HCT116 (cell line): ENCODE data around the gene ZNF18. TPM values are rescaled to one million over a fixed set of nuclear protein-coding genes. Genes with fewer than 3 reads are reported as not detected.
A peak's percentile ranks its signal among the peaks of the same experiment; 100 is the strongest.

Source experiments
- ATAC-seq: fragments of 200-7000 bp; cut with Tn5 transposase; 2 replicates; pipeline ENCODE4 v1.9.1; 2020; ENCODE audit warnings: mild to moderate bottlenecking, moderate library complexity
- BruUV-seq: library from RNA; stranded (reverse); fragments of 400-500 nt; replicated peaks from 2 replicates; lab custom pipeline; 2021; lab: Mats Ljungman, UMichigan
- CTCF ChIA-PET: fragments of 300-600 bp; sonication (Branson Sonifier 250); formaldehyde crosslinking; loops from one replicate; lab custom pipeline; 2021; ENCODE audit warnings: antibody characterized with exemption; lab: Charles Lee
- POLR2A ChIA-PET: fragments of 300-600, 350-600 bp; sonication (Branson Sonifier 250); formaldehyde crosslinking; loops from one replicate; lab custom pipeline; 2021; ENCODE audit warnings: antibody characterized with exemption; lab: Charles Lee
- RAD21 ChIA-PET, 2 experiments: fragments of 300-600 bp; sonication (Branson Sonifier 250); formaldehyde crosslinking; loops; one replicate each; lab custom pipeline; 2023; ENCODE audit warnings: low total read pairs in 2 of 2; ENCODE audit not compliant: uncharacterized antibody in 2 of 2, unreplicated experiment in 2 of 2, low non-redundant PET in 1 of 2; lab: Charles Lee
- DNase-seq: peaks from one replicate; pipeline ENCODE4 v3.0.0-alpha.2; 2010; ENCODE audit warnings: low read depth, low spot score
- H2AFZ ChIP-seq: fragments of 200-600 bp; shearing (Covaris generic), sonication (generic); 2 replicates; pipeline ENCODE4 v1.6.1; 2017; ENCODE audit warnings: low read depth, mixed run types, mixed read lengths, antibody characterized with exemption, low read length; ENCODE audit not compliant: poor library complexity, severe bottlenecking
- H3K27ac ChIP-seq: 2 replicates; pipeline ENCODE4 v1.5.1; 2012; ENCODE audit warnings: low read depth, low read length
- H3K27me3 ChIP-seq: fragments of 200-600 bp; sonication (generic); 2 replicates; pipeline ENCODE4 v1.6.1; 2016; ENCODE audit warnings: mixed run types, low read length, mixed read lengths; ENCODE audit not compliant: insufficient read depth
- H3K36me3 ChIP-seq, 2 experiments: fragments of 200-500 bp in 1 of 2; fragments of 200-600 bp in 1 of 2; sonication (Bioruptor generic) in 1 of 2; sonication (generic) in 1 of 2; 2 replicates each; pipeline versions ENCODE4 v1.5.1 to v1.6.1; 2014 to 2016; ENCODE audit warnings: low read length in 2 of 2, inconsistent platforms in 1 of 2, mixed read lengths in 1 of 2, mixed run types in 1 of 2; ENCODE audit not compliant: insufficient read depth in 2 of 2, control insufficient read depth in 1 of 2
- H3K4me1 ChIP-seq, 2 experiments: fragments of 200-600 bp in 1 of 2; sonication (generic) in 1 of 2; 2 replicates each; pipeline versions ENCODE4 v1.5.1 to v1.6.1; 2012 to 2017; ENCODE audit warnings: low read length in 2 of 2, inconsistent platforms in 1 of 2, mild to moderate bottlenecking in 1 of 2, mixed read lengths in 1 of 2, mixed run types in 1 of 2, moderate library complexity in 1 of 2; ENCODE audit not compliant: insufficient read depth in 2 of 2, control insufficient read depth in 1 of 2
- H3K4me2 ChIP-seq: fragments of 200-600 bp; sonication (generic); 2 replicates; pipeline ENCODE4 v1.6.1; 2017; ENCODE audit warnings: mixed run types, low read length, mixed read lengths
- H3K4me3 ChIP-seq, 2 experiments: fragments of 200-600 bp in 1 of 2; sonication (generic) in 1 of 2; replicated peaks in 1 of 2; 2 replicates each; pipeline ENCODE4 v1.5.1; 2011 to 2016; ENCODE audit warnings: low read length in 2 of 2, control low read depth in 1 of 2, low read depth in 1 of 2, mild to moderate bottlenecking in 1 of 2, mixed read lengths in 1 of 2, mixed run types in 1 of 2
- H3K79me2 ChIP-seq: fragments of 200-600 bp; sonication (generic); 2 replicates; pipeline ENCODE4 v1.6.1; 2017; ENCODE audit warnings: mild to moderate bottlenecking, mixed run types, low read length, moderate library complexity, mixed read lengths; ENCODE audit not compliant: insufficient read depth
- H3K9ac ChIP-seq: fragments of 200-600 bp; sonication (generic); 2 replicates; pipeline ENCODE4 v1.6.1; 2016; ENCODE audit warnings: low read length, mixed read lengths
- H3K9me2 ChIP-seq: fragments of 200-600 bp; sonication (generic), shearing (Covaris generic); 2 replicates; pipeline ENCODE4 v1.6.1; 2017; ENCODE audit warnings: mixed run types, mild to moderate bottlenecking, moderate library complexity; ENCODE audit not compliant: insufficient read depth
- H3K9me3 ChIP-seq, 2 experiments: fragments of 200-500 bp in 1 of 2; fragments of 200-600 bp in 1 of 2; sonication (Bioruptor generic) in 1 of 2; sonication (generic) in 1 of 2; 2 replicates each; pipeline ENCODE4 v1.6.1; 2014 to 2017; ENCODE audit warnings: low read length in 2 of 2, mixed read lengths in 2 of 2, inconsistent platforms in 1 of 2, low read depth in 1 of 2, mild to moderate bottlenecking in 1 of 2, mixed run types in 1 of 2, moderate library complexity in 1 of 2; ENCODE audit not compliant: control insufficient read depth in 1 of 2, insufficient read depth in 1 of 2
- H4K20me1 ChIP-seq: fragments of 200-600 bp; sonication (generic), shearing (Covaris generic); 2 replicates; pipeline ENCODE4 v1.6.1; 2017; ENCODE audit warnings: mixed run types, mild to moderate bottlenecking, moderate library complexity; ENCODE audit not compliant: insufficient read depth
- CBX3 ChIP-seq: IDR thresholded peaks from 2 replicates; pipeline ENCODE4 v1.6.1; 2012; ENCODE audit warnings: low read depth
- CEBPB ChIP-seq: IDR thresholded peaks from 2 replicates; pipeline ENCODE4 v1.6.1; 2012; ENCODE audit warnings: low read depth
- ELF1 ChIP-seq: IDR thresholded peaks from 2 replicates; pipeline ENCODE4 v1.6.1; 2012; ENCODE audit warnings: low read depth, borderline replicate concordance
- EZH2phosphoT487 ChIP-seq: fragments of 200-600 bp; IDR thresholded peaks from 2 replicates; pipeline ENCODE4 v1.6.1; 2018; ENCODE audit warnings: antibody characterized with exemption, borderline replicate concordance
- FOSL1 ChIP-seq: IDR thresholded peaks from 2 replicates; pipeline ENCODE4 v1.6.1; 2012; ENCODE audit warnings: low read depth
- JUND ChIP-seq: IDR thresholded peaks from 2 replicates; pipeline ENCODE4 v1.6.1; 2012
- RAD21 ChIP-seq: IDR thresholded peaks from 2 replicates; pipeline ENCODE4 v1.6.1; 2012; ENCODE audit warnings: low read depth, mild to moderate bottlenecking
- SIN3A ChIP-seq: IDR thresholded peaks from 2 replicates; pipeline ENCODE4 v1.6.1; 2012; ENCODE audit warnings: low read depth
- SRF ChIP-seq: IDR thresholded peaks from 2 replicates; pipeline ENCODE4 v1.6.1; 2012; ENCODE audit warnings: low read depth
- TCF7L2 ChIP-seq: IDR thresholded peaks from 2 replicates; pipeline ENCODE4 v1.7.0; 2011; ENCODE audit warnings: borderline replicate concordance, inconsistent platforms; ENCODE audit not compliant: insufficient read depth, insufficient read length; ENCODE audit errors: extremely low read depth
- YY1 ChIP-seq: IDR thresholded peaks from 2 replicates; pipeline ENCODE4 v1.6.1; 2011; ENCODE audit warnings: low read length, low read depth, moderate library complexity, mild to moderate bottlenecking; ENCODE audit not compliant: insufficient replicate concordance; ENCODE audit errors: extremely low read depth
- ZFX ChIP-seq: fragments of 450-650 bp; IDR thresholded peaks from 2 replicates; pipeline ENCODE4 v1.6.1; 2017
- intact Hi-C: fragments of 100-400 bp; cut with micrococcal nuclease; formaldehyde crosslinking; loops from 2 replicates; pipeline ENCODE4 v1.10.0; 2022
- total RNA-seq: library from RNA; stranded (reverse); gene quantifications from one replicate; pipeline ENCODE4 v1.2.1, GENCODE V29; 2021; ENCODE audit not compliant: unreplicated experiment
- TF ChIP-seq, protein P1 (sequence below), 3 experiments: fragments of 200-600 bp in 1 of 3; sonication (generic) in 1 of 3; IDR thresholded peaks in 2 of 3; conservative IDR thresholded peaks in 1 of 3; 2 replicates each; pipeline ENCODE4 v1.5.1; 2012 to 2017; ENCODE audit warnings: low read depth in 2 of 3, low read length in 2 of 3, antibody characterized with exemption in 1 of 3, borderline replicate concordance in 1 of 3, control low read depth in 1 of 3, mild to moderate bottlenecking in 1 of 3, mixed read lengths in 1 of 3, mixed run types in 1 of 3, moderate library complexity in 1 of 3; ENCODE audit not compliant: insufficient read depth in 1 of 3

ZNF18 gene
- total RNA-seq, 1 experiment from 2014 or later: 6.2 TPM

DNA sequence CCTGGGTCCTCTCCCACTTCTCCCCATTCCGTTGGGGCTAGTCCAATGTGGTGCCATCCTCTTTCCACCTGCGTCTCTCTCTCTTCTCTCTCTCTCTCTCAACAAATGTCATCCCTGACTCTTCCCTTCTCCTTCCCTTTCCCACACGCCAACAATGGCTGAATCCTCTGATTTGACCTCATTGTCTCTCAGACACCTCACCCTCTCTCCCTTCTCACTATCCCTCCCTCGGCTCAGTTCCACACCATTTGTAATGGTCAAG, 628 bp upstream of the ZNF18 start:
- no peaks in the 10 kb centered on the region for H4K20me1 ChIP-seq
- DNase-seq (no peak), ATAC-seq (no peak)
- intact Hi-C loops: loop anchor here (2.0 kb wide), 1 partner anchor 23 kb away; the partner anchor contains the start of gene MAP2K4
- POLR2A ChIA-PET: interaction anchor here (1.0 to 2.3 kb wide), 7 partner anchors 11 to 99 kb away, joined by 3 to 19 read pairs (median 4); partner anchors contain the start of gene MAP2K4
- H2AFZ ChIP-seq: no peak overlapping the region
- H3K27ac ChIP-seq: peak overlapping the region; percentile 50
- TF ChIP-seq CEBPB (no peak), JUND (no peak), FOSL1 (no peak), ELF1 (no peak), EZH2phosphoT487 (no peak), SRF (no peak), TCF7L2 (no peak), ZFX (no peak), RAD21 (no peak), SIN3A (no peak), CBX3 (no peak), YY1 (no peak)
- TF ChIP-seq, protein P1, sequence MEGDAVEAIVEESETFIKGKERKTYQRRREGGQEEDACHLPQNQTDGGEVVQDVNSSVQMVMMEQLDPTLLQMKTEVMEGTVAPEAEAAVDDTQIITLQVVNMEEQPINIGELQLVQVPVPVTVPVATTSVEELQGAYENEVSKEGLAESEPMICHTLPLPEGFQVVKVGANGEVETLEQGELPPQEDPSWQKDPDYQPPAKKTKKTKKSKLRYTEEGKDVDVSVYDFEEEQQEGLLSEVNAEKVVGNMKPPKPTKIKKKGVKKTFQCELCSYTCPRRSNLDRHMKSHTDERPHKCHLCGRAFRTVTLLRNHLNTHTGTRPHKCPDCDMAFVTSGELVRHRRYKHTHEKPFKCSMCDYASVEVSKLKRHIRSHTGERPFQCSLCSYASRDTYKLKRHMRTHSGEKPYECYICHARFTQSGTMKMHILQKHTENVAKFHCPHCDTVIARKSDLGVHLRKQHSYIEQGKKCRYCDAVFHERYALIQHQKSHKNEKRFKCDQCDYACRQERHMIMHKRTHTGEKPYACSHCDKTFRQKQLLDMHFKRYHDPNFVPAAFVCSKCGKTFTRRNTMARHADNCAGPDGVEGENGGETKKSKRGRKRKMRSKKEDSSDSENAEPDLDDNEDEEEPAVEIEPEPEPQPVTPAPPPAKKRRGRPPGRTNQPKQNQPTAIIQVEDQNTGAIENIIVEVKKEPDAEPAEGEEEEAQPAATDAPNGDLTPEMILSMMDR (IDR thresholded peaks at IDR 0.05 in 2 of 3, conservative IDR thresholded peaks at IDR 0.05 in 1 of 3; ENCODE audit: borderline replicate concordance in 1 of 3, insufficient read depth in 1 of 3, low read depth in 2 of 3, low read length in 2 of 3): no peak
- no peaks in the 10 kb centered on the region for H3K9me3 ChIP-seq
- no peak overlapping the region for H3K9ac ChIP-seq
- H3K4me1 ChIP-seq: peaks cover 0 to 6% of the 10 kb centered on the region in 2 experiments; a peak in 2 of 4 replicates
- no TSS peak for BruUV-seq
- CTCF ChIA-PET: interaction anchor here (0.8 to 1.2 kb wide), 5 partner anchors 11 to 1122 kb away, joined by 3 to 4 read pairs (median 3); no protein-coding TSS in a partner anchor
- H3K4me2 ChIP-seq: peak overlapping the region; percentile 95
- peak overlapping the region; percentile 40 to 86 for H3K4me3 ChIP-seq
- RAD21 ChIA-PET: no interaction called here
- H3K27me3 ChIP-seq: no peaks in the 10 kb centered on the region
- H3K36me3 ChIP-seq: no peaks in the 10 kb centered on the region
- H3K79me2 ChIP-seq: peaks cover 3% of the 10 kb centered on the region; the same call in 1 of the 2 replicates
- H3K9me2 ChIP-seq: no peaks in the 10 kb centered on the region
